Activated CD8-positive, alpha-beta memory T cell treated with anti-CD3 and anti-CD28 coated beads, Interleukin-2, amount 10 ng/mL, durations not matched to agents 7 days and 5 days (primary cell): ENCODE results near the gene SLC25A34. TPM values are rescaled to one million over a fixed set of nuclear protein-coding genes. Genes with fewer than 3 reads are reported as not detected.

Source experiments
- ATAC-seq: fragments of 150-1000 bp; cut with Tn5 transposase; one replicate; pipeline ENCODE4 v1.10.0; 2021; ENCODE audit warnings: moderate library complexity
- CTCF ChIA-PET: fragments of 350-600 bp; sonication (Branson Sonifier 250); formaldehyde crosslinking; loops from one replicate; lab custom pipeline; 2021; ENCODE audit warnings: antibody characterized with exemption; lab: Charles Lee
- DNase-seq: peaks from one replicate; pipeline ENCODE4 v3.0.0-alpha.2; 2020
- H3K27ac Mint-ChIP-seq: one replicate; pipeline ENCODE4 v1.8.0; 2021; ENCODE audit warnings: mild to moderate bottlenecking, mixed read lengths
- H3K27me3 Mint-ChIP-seq: one replicate; pipeline ENCODE4 v1.8.0; 2021; ENCODE audit warnings: mixed read lengths
- H3K36me3 Mint-ChIP-seq: one replicate; pipeline ENCODE4 v1.8.0; 2021; ENCODE audit warnings: mild to moderate bottlenecking, mixed read lengths
- H3K4me1 Mint-ChIP-seq: one replicate; pipeline ENCODE4 v1.8.0; 2021; ENCODE audit warnings: mixed read lengths
- H3K4me3 Mint-ChIP-seq: one replicate; pipeline ENCODE4 v1.8.0; 2021; ENCODE audit warnings: mild to moderate bottlenecking, moderate library complexity, mixed read lengths
- H3K9me3 Mint-ChIP-seq: one replicate; pipeline ENCODE4 v1.8.0; 2022; ENCODE audit warnings: low read depth, mixed read lengths
- total RNA-seq, 2 experiments: library from RNA; stranded (reverse); gene quantifications; one replicate each; pipeline ENCODE4 v1.2.3, GENCODE V29; 2021

The SLC25A34 gene
- total RNA-seq, 2 experiments from 2014 or later: 0.82 to 0.88 TPM

DNA sequence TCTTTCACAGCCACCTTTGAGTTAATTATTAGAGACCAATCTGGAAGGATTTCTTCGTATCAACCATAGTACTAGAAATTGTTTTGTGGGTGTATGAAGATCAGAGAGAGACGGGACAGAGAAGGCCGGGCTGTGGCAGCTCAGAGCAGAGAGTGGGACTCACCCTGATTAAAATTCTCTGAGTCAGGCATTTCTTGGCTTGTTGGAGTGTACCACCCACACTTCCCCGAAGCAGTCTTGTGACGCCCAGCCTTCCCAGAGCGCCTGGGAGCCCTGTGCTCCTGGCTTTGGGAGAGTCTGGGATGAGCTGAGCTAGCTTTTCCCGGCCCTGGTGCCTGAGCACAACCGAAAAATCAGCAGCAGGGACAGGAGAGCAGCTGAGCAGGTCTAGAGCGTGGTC is 32.5 kb upstream of the SLC25A34 start:
- Mint-ChIP-seq H3K27me3 (no peaks in the 10 kb centered on the region), H3K9me3 (no peaks in the 10 kb centered on the region), H3K36me3 (peaks cover 14% of the 10 kb centered on the region), H3K4me1 (peaks cover 4% of the 10 kb centered on the region), H3K27ac (no peak overlapping the region), H3K4me3 (no peak overlapping the region)
- DNase-seq (no peak), ATAC-seq (no peak)
- CTCF ChIA-PET: no interaction called here

GRCh38 chr1:15704526-15705183 is 31.4 kb upstream of the SLC25A34 start:
- H3K9me3 Mint-ChIP-seq: no peaks in the 10 kb centered on the region
- no peak for ATAC-seq
- H3K4me3 Mint-ChIP-seq: no peak overlapping the region
- no peak for DNase-seq
- peaks cover 8% of the 10 kb centered on the region for H3K36me3 Mint-ChIP-seq
- H3K27ac Mint-ChIP-seq: no peak overlapping the region
- no peaks in the 10 kb centered on the region for H3K27me3 Mint-ChIP-seq
- H3K4me1 Mint-ChIP-seq: peaks cover 4% of the 10 kb centered on the region
- CTCF ChIA-PET: no interaction called here

DNA sequence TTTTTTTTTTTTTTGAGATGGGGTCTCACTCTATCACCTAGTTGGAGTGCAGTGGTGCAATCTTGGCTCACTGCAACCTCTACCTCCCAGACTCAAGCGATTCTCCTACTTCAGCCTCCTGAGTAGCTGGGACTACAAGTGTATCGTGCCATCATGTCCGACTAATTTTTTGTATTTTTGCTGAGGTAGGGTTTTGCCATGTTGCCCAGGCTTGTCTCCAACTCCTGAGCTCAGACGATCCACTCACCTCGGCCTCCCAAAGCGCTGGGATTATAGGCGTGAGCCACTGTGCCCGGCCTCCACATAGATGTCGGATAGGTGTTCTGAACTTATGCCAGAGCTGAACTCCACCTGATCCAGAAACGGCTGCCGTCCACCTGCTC is 30.9 kb upstream of the SLC25A34 start:
- ATAC-seq (no peak), DNase-seq (no peak)
- H3K27me3 Mint-ChIP-seq: no peaks in the 10 kb centered on the region
- no peaks in the 10 kb centered on the region for H3K9me3 Mint-ChIP-seq
- CTCF ChIA-PET: no interaction called here
- peaks cover 4% of the 10 kb centered on the region for H3K4me1 Mint-ChIP-seq
- H3K4me3 Mint-ChIP-seq: no peak overlapping the region
- H3K27ac Mint-ChIP-seq: no peak overlapping the region
- peaks cover 8% of the 10 kb centered on the region for H3K36me3 Mint-ChIP-seq

DNA sequence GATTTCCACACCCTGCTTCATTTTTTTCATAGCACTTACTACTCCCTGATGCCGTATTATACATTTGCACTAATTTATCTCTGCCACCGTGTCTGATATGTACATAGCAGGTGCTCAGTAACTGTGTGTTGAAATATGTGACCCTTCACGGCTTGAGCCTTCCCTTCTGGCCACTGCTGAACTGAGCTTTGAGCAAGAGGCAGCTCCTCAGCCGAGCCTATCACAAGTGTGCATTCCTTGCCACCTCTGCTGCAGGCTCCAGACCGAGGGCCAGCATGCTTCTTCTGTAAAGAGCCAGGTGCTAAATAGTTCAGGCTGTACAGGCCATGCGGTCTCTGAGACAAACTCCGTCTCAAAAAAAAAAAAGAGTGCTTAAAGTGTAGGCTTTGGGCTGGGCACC is 29.3 kb upstream of the SLC25A34 start:
- Mint-ChIP-seq H3K27ac (no peak overlapping the region), H3K36me3 (peaks cover 8% of the 10 kb centered on the region), H3K9me3 (no peaks in the 10 kb centered on the region), H3K4me3 (no peak overlapping the region), H3K4me1 (peaks cover 4% of the 10 kb centered on the region), H3K27me3 (no peaks in the 10 kb centered on the region)
- CTCF ChIA-PET: interaction anchor here (1.0 kb wide), 1 partner anchor 10 kb away, joined by 3 read pairs; no protein-coding TSS in a partner anchor
- no peak for ATAC-seq
- no peak for DNase-seq

DNA sequence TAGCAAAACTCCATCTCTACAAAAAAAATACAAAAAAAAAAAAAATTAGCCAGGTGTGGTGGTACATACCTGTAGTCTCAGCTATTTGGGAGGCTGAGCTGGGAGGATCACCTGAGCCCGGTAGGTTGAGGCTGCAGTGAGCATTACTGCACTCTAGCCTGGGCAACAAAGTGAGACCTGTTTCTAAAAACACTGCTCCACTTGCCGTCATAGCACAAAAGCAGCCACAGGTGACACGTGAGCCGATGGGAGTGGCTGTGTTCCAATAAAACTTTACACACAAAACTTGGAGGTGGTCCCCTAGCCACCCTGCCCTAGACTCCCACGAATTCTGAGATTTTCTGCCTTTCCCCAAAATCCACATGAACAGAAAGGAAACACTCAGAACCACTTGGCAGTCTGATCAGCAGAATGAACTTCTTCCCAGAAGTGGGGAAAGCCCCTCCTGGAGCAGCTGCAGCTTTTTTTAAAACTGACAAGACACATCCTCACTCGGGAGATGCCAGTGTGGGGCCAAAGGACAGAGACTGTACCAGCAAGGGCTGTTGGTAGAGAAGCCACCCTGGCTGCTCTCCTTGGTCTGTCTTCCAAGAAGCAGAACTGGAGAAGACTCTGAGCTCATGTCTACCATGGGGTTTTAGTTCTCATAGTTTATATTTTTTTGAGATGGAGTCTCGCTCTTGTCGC is 28.7 kb upstream of the SLC25A34 start:
- H3K36me3 Mint-ChIP-seq: peaks cover 8% of the 10 kb centered on the region
- ATAC-seq (no peak), DNase-seq (no peak)
- no peaks in the 10 kb centered on the region for H3K27me3 Mint-ChIP-seq
- H3K27ac Mint-ChIP-seq: no peak overlapping the region
- H3K9me3 Mint-ChIP-seq: no peaks in the 10 kb centered on the region
- CTCF ChIA-PET: no interaction called here
- H3K4me1 Mint-ChIP-seq: peaks cover 4% of the 10 kb centered on the region
- H3K4me3 Mint-ChIP-seq: no peak overlapping the region

GRCh38 chr1:15708486-15709137 is 27.4 kb upstream of the SLC25A34 start:
- DNase-seq (no peak), ATAC-seq (no peak)
- no peaks in the 10 kb centered on the region for H3K9me3 Mint-ChIP-seq
- H3K4me3 Mint-ChIP-seq: no peak overlapping the region
- H3K36me3 Mint-ChIP-seq: peaks cover 8% of the 10 kb centered on the region
- peaks cover 4% of the 10 kb centered on the region for H3K4me1 Mint-ChIP-seq
- H3K27ac Mint-ChIP-seq: no peak overlapping the region
- CTCF ChIA-PET: no interaction called here
- H3K27me3 Mint-ChIP-seq: no peaks in the 10 kb centered on the region

DNA sequence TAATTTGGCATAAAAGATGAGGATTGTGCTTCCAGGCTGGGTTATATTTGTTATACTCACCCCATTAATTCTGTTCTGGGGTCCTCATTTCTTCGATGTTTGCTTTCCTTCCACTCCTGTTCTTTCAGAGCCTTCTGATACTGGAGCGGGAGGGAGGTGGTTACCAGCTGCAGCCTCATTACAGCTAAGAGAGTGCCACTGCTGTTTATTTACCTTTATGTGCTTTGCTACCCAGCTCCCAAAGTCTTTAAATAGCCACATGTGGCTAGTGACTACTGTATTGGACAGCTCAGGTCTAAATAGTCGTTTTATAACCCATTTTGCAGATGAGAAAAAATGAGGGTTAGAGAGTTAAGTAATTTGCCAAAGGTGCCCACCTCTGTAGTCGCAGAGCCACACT is 26.8 kb upstream of the SLC25A34 start:
- DNase-seq: no peak
- Mint-ChIP-seq H3K27ac (no peak overlapping the region), H3K27me3 (no peaks in the 10 kb centered on the region), H3K4me3 (no peak overlapping the region), H3K9me3 (no peaks in the 10 kb centered on the region), H3K4me1 (peaks cover 4% of the 10 kb centered on the region), H3K36me3 (peaks cover 8% of the 10 kb centered on the region)
- CTCF ChIA-PET: no interaction called here
- no peak for ATAC-seq

GRCh38 chr1:15712168-15712567 is 23.9 kb upstream of the SLC25A34 start:
- peaks cover 2% of the 10 kb centered on the region for H3K36me3 Mint-ChIP-seq

DNA sequence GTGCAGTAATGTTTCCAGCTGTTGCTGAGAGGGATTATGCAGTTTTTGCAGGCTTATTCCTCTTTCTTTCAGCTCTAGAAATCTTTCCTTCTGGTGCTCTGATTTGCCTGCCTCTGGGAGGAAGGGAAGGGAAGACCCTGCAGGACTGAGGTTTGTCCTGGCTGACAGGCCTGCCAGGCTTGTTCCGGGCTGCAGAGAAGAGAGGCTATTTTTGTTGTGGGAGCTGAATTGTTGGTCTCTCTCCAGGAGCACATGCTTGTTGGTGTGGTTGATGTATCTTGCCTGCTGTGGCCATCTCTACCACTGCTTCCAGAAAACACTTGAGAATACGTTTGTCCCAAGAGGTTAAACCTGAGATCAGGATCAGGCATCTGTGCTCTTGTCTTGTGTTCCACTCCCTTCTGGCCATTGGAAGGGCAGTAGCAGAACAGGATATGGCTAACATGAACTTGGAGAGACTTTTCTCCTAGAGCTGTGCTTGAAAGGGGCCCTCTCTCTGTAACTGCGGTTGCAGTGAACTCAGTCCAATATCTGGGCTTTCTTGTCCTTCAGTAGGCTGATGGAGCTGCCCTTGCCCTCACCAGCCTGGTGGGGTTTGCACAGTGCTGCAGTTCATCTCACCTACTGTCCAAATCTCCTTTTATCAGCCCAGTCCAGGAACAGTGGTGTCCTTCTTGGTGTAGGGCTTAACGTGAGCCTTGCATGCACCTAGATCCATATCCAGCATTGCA is 21.5 kb upstream of the SLC25A34 start:
- DNase-seq: no peak
- Mint-ChIP-seq H3K27ac (peak overlapping the region; percentile 26), H3K27me3 (no peaks in the 10 kb centered on the region), H3K9me3 (no peaks in the 10 kb centered on the region), H3K4me3 (no peak overlapping the region), H3K36me3 (peaks cover 6% of the 10 kb centered on the region), H3K4me1 (no peaks in the 10 kb centered on the region)
- no peak for ATAC-seq
- CTCF ChIA-PET: interaction anchor here (1.5 kb wide), 1 partner anchor 26 kb away, joined by 4 read pairs; no protein-coding TSS in a partner anchor

More at GRCh38 chr1:15712168-15712567, 23.9 kb upstream of the SLC25A34 start:
- DNase-seq (no peak), ATAC-seq (no peak)
- H3K4me1 Mint-ChIP-seq: no peaks in the 10 kb centered on the region
- CTCF ChIA-PET: interaction anchor here (0.6 kb wide), 1 partner anchor 14 kb away, joined by 3 read pairs; no protein-coding TSS in a partner anchor
- no peaks in the 10 kb centered on the region for H3K27me3 Mint-ChIP-seq
- no peaks in the 10 kb centered on the region for H3K9me3 Mint-ChIP-seq
- no peak overlapping the region for H3K4me3 Mint-ChIP-seq
- no peak overlapping the region for H3K27ac Mint-ChIP-seq

DNA sequence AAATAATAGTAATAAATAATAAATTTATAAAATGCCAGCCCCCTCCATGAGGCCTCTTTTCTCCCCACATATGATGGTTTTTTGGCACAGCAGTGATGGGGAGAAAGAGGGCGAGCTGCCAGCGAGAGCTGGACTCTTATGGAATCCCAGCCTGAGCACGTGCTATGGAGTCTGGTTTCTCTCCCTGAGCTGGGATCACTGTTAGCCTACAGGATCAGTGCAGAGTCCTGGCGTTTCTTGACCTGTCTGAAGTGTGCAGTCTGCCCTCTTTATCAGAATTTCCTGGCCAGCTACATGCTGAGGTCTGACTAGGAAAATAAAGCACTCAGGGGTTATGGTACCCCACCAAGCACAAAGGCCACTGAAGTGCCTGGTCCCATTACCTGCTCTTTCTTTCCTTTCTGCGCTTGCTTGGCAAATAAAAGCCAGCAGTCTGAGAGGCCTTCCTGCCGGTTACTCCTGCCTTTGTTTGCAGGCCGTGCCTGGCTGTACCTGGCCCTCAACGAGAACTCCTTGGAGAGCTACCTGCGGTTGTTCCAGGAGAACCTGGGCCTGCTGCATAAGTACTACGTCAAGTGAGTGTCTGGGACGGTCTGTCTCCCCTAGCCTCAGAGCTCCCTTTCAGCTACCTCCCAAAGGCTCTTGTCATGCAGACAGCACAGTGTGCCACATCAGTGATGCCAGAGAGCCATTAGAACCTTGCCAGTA is 18.5 kb upstream of the SLC25A34 start:
- H3K36me3 Mint-ChIP-seq: peaks cover 7% of the 10 kb centered on the region
- DNase-seq (no peak), ATAC-seq (no peak)
- H3K4me1 Mint-ChIP-seq: no peaks in the 10 kb centered on the region
- no peak overlapping the region for H3K27ac Mint-ChIP-seq
- no peak overlapping the region for H3K4me3 Mint-ChIP-seq
- CTCF ChIA-PET: no interaction called here
- H3K9me3 Mint-ChIP-seq: no peaks in the 10 kb centered on the region
- H3K27me3 Mint-ChIP-seq: no peaks in the 10 kb centered on the region

- Mint-ChIP-seq H3K9me3 (no peaks in the 10 kb centered on the region), H3K4me1 (no peaks in the 10 kb centered on the region), H3K4me3 (no peak overlapping the region), H3K27me3 (no peaks in the 10 kb centered on the region), H3K27ac (no peak overlapping the region), H3K36me3 (peaks cover 7% of the 10 kb centered on the region)
- DNase-seq (no peak), ATAC-seq (no peak)
- CTCF ChIA-PET: interaction anchor here (0.7 kb wide), 1 partner anchor 73 kb away, joined by 4 read pairs; no protein-coding TSS in a partner anchor
Observed at GRCh38 chr1:15718199-15718601, 17.9 kb upstream of the SLC25A34 start.

- H3K4me1 Mint-ChIP-seq: no peaks in the 10 kb centered on the region
- no peaks in the 10 kb centered on the region for H3K27me3 Mint-ChIP-seq
- DNase-seq (no peak), ATAC-seq (no peak)
- H3K9me3 Mint-ChIP-seq: no peaks in the 10 kb centered on the region
- H3K4me3 Mint-ChIP-seq: no peak overlapping the region
- no peak overlapping the region for H3K27ac Mint-ChIP-seq
- peaks cover 8% of the 10 kb centered on the region for H3K36me3 Mint-ChIP-seq
- CTCF ChIA-PET: interaction anchor here (1.1 kb wide), 1 partner anchor 173 kb away, joined by 4 read pairs; no protein-coding TSS in a partner anchor
Observed at GRCh38 chr1:15719381-15720120, 16.5 kb upstream of the SLC25A34 start.
